Gastrocnemius medialis (tissue), 4 donors: ENCODE results near the gene PNMA8B. TPM values are rescaled to one million over a fixed set of nuclear protein-coding genes. Genes with fewer than 3 reads are reported as not detected.

Experiments used
- ATAC-seq, 2 donors: fragments of 150-250 bp; one replicate each; pipeline ENCODE4 v1.9.1; 2016
- DNase-seq, 2 donors: peaks; one replicate each; pipeline ENCODE4 v3.0.0-alpha.2; 2019
- H3K27ac ChIP-seq, 4 donors: fragments of 200-600 bp; sonication (generic); 1 replicate in 1 of 4; 2 replicates in 3 of 4; pipeline ENCODE4 v1.5.1; 2016 to 2018; ENCODE audit warnings: mild to moderate bottlenecking in 2 of 4, moderate library complexity in 1 of 4
- H3K27me3 ChIP-seq, 3 donors: fragments of 200-600 bp; sonication (generic) in 2 of 3; 1 replicate in 1 of 3; 2 replicates in 2 of 3; pipeline versions ENCODE4 v1.5.1 to v1.6.0; 2016 to 2019; ENCODE audit warnings: mild to moderate bottlenecking in 1 of 3, moderate library complexity in 1 of 3
- H3K36me3 ChIP-seq, 2 donors: fragments of 200-600 bp; sonication (generic) in 1 of 2; one replicate each; pipeline ENCODE4 v1.5.1; 2017 to 2018
- H3K4me1 ChIP-seq, 2 donors: fragments of 200-600 bp; sonication (generic) in 1 of 2; one replicate each; pipeline ENCODE4 v1.5.1; 2016 to 2017; ENCODE audit warnings: mild to moderate bottlenecking in 2 of 2
- H3K4me3 ChIP-seq, 4 donors: fragments of 200-600 bp; sonication (generic) in 3 of 4; 1 replicate in 1 of 4; 2 replicates in 3 of 4; pipeline ENCODE4 v1.5.1; 2016 to 2019; ENCODE audit warnings: mild to moderate bottlenecking in 2 of 4
- H3K9me3 ChIP-seq, 3 donors: fragments of 200-600 bp; sonication (generic) in 2 of 3; 1 replicate in 1 of 3; 2 replicates in 2 of 3; pipeline ENCODE4 v1.5.1; 2016 to 2019
- POLR2A ChIP-seq, 2 donors: fragments of 450-650 bp; IDR thresholded peaks; one replicate each; pipeline ENCODE4 v1.6.1; 2017; ENCODE audit warnings: antibody characterized with exemption in 2 of 2, mild to moderate bottlenecking in 2 of 2, moderate library complexity in 2 of 2
- in situ Hi-C, 4 donors: fragments of 200-750 bp; cut with MboI; loops; one replicate each; pipeline versions ENCODE4 v1.15.0 to v1.8.0; 2017; ENCODE audit warnings: low sequenced_read_pairs in 4 of 4
- intact Hi-C: fragments of 100-400 bp; cut with DNase I; formaldehyde crosslinking; loops from one replicate; pipeline ENCODE4 v1.15.1; 2023; ENCODE audit warnings: low total_unique reads
- total RNA-seq, 4 donors: library from RNA; depleted of rRNA; stranded (reverse); fragments of >200 nt; gene quantifications; one replicate each; pipeline versions ENCODE4 v1.1.0 to v1.2.3, GENCODE V29; 2016
- TF ChIP-seq, protein P1 (sequence below), 5 experiments: fragments of 450-650 bp in 3 of 5; fragments of 200-600 bp in 2 of 5; sonication (generic) in 2 of 5; IDR thresholded peaks in 4 of 5; conservative IDR thresholded peaks in 1 of 5; 1 replicate in 4 of 5; 2 replicates in 1 of 5; pipeline ENCODE4 v1.5.1; 2016 to 2019; ENCODE audit warnings: antibody characterized with exemption in 5 of 5, mild to moderate bottlenecking in 3 of 5, moderate library complexity in 3 of 5

The PNMA8B gene
- total RNA-seq, 4 donors from 2014 or later, result 0.07 to 0.18 (median 0.15) TPM

- no peak for DNase-seq
- Histone ChIP-seq H3K27ac (peak overlapping the region in 1 of 4 donors; percentile 28), H3K4me1 (peaks cover 0 to 8% of the 10 kb centered on the region in 2 donors), H3K36me3 (no peaks in the 10 kb centered on the region), H3K4me3 (peak overlapping the region; percentile 43 to 50 (median 47)), H3K27me3 (peaks cover 30 to 53% (median 35%) of the 10 kb centered on the region in 3 donors), H3K9me3 (no peaks in the 10 kb centered on the region)
- intact Hi-C loops (no loop called here), in situ Hi-C loops (loop anchor here in 1 of 4 donors (25.0 kb wide), 1 partner anchor 206 kb away; the partner anchor contains the start of gene HIF3A)
- TF ChIP-seq, protein P1, sequence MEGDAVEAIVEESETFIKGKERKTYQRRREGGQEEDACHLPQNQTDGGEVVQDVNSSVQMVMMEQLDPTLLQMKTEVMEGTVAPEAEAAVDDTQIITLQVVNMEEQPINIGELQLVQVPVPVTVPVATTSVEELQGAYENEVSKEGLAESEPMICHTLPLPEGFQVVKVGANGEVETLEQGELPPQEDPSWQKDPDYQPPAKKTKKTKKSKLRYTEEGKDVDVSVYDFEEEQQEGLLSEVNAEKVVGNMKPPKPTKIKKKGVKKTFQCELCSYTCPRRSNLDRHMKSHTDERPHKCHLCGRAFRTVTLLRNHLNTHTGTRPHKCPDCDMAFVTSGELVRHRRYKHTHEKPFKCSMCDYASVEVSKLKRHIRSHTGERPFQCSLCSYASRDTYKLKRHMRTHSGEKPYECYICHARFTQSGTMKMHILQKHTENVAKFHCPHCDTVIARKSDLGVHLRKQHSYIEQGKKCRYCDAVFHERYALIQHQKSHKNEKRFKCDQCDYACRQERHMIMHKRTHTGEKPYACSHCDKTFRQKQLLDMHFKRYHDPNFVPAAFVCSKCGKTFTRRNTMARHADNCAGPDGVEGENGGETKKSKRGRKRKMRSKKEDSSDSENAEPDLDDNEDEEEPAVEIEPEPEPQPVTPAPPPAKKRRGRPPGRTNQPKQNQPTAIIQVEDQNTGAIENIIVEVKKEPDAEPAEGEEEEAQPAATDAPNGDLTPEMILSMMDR (IDR thresholded peaks at IDR 0.05 in 4 of 5, conservative IDR thresholded peaks at IDR 0.05 in 1 of 5), result no peak
- TF ChIP-seq POLR2A (IDR thresholded peaks at IDR 0.05), result no peak
- ATAC-seq, result no peak
Observed at GRCh38 chr19:46492841-46493235, 2.8 kb downstream of the PNMA8B start.

- H3K36me3 ChIP-seq, result no peaks in the 10 kb centered on the region
- intact Hi-C loops, result no loop called here
- peaks cover 0 to 15% of the 10 kb centered on the region in 2 donors for H3K4me1 ChIP-seq
- no peak overlapping the region for H3K4me3 ChIP-seq
- no peak overlapping the region for H3K27ac ChIP-seq
- in situ Hi-C loops, result loop anchor here in 1 of 4 donors (25.0 kb wide), 1 partner anchor 205 kb away; the partner anchor contains the start of gene HIF3A
- ATAC-seq (no peak), DNase-seq (no peak)
- no peaks in the 10 kb centered on the region for H3K9me3 ChIP-seq
- TF ChIP-seq POLR2A (IDR thresholded peaks at IDR 0.05), result no peak
- TF ChIP-seq, protein P1 (IDR thresholded peaks at IDR 0.05 in 4 of 5, conservative IDR thresholded peaks at IDR 0.05 in 1 of 5), result no peak
- H3K27me3 ChIP-seq, result peaks cover 33 to 60% (median 42%) of the 10 kb centered on the region in 3 donors
Observed at GRCh38 chr19:46491975-46492682, 3.5 kb downstream of the PNMA8B start.

- no peak for ATAC-seq
- DNase-seq, result no peak
- Histone ChIP-seq H3K27me3 (peaks cover 36 to 66% (median 42%) of the 10 kb centered on the region in 3 donors), H3K9me3 (no peaks in the 10 kb centered on the region), H3K4me3 (no peak overlapping the region), H3K4me1 (peaks cover 0 to 15% of the 10 kb centered on the region in 2 donors), H3K27ac (no peak overlapping the region), H3K36me3 (no peaks in the 10 kb centered on the region)
- TF ChIP-seq, protein P1 (IDR thresholded peaks at IDR 0.05 in 4 of 5, conservative IDR thresholded peaks at IDR 0.05 in 1 of 5), result no peak
- no peak for TF ChIP-seq POLR2A (IDR thresholded peaks at IDR 0.05)
- intact Hi-C loops (no loop called here), in situ Hi-C loops (loop anchor here in 1 of 4 donors (25.0 kb wide), 1 partner anchor 203 kb away; the partner anchor contains the start of gene HIF3A)
Observed at GRCh38 chr19:46490774-46491173, 4.9 kb downstream of the PNMA8B start.

DNA sequence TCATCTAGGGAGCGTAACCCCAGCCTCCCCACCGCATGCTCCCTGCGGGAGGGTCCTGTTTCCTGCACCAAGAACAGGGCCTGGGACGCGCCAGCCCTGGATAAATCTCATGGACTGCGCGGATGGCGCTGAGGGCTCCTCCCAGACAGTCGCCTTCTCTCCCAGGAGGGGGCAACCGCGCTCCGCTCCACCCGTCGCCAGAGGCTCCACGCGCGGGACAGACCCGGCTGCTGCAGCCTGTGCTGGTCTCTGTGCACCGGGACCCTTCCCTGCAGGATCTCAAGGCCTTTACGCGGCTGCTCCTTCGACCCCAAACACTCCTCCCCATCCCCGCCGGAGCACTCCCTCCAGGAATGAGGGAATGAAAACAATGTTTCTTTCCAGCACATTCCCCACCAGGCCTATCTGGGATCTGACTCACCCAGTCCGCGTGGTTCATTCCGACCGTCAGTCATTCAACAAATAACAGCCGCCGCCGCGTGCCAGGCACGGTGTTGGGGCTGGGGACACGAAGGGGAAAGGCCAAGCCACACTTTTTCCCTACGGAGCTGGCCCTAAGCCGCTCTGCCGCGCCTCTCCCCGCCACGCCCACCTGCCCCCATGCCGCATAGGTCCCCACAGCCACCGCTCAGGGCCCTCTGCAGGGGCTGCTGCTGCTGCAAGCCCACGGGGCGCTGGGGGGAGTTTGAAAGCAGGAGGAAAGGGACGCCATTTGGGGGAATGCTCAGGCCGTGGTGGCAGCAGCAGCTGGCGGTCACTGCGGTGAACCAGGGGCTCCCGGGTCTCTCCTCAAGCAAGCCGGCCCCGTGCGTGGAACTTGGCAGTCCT, 6.0 kb downstream of the PNMA8B start:
- Histone ChIP-seq H3K27me3 (peaks cover 29 to 56% (median 37%) of the 10 kb centered on the region in 3 donors), H3K4me3 (peak overlapping the region in 1 of 4 donors; percentile 4), H3K4me1 (peaks cover 0 to 15% of the 10 kb centered on the region in 2 donors), H3K36me3 (no peaks in the 10 kb centered on the region), H3K27ac (no peak overlapping the region), H3K9me3 (no peaks in the 10 kb centered on the region)
- TF ChIP-seq, protein P1 (IDR thresholded peaks at IDR 0.05 in 4 of 5, conservative IDR thresholded peaks at IDR 0.05 in 1 of 5), result peak in 2 of 5 experiments; percentile 27 to 28
- TF ChIP-seq POLR2A (IDR thresholded peaks at IDR 0.05), result no peak
- in situ Hi-C loops, result loop anchor here (5.0 to 25.0 kb wide), 5 partner anchors 85 to 205 kb away; partner anchors contain the start of gene HIF3A (in 1 of the 4)
- ATAC-seq, result no peak
- intact Hi-C loops, result loop anchor here (1.0 kb wide), 1 partner anchor 24 kb away; no protein-coding TSS in a partner anchor
- no peak for DNase-seq
